Measurements from ENCODE around the gene AOPEP.
"Not testable (repeated sequence)": the region's sequence is repeated elsewhere in the genome, so short reads cannot be mapped to it uniquely, and the experiment has no call there.

Gene AOPEP

DNA sequence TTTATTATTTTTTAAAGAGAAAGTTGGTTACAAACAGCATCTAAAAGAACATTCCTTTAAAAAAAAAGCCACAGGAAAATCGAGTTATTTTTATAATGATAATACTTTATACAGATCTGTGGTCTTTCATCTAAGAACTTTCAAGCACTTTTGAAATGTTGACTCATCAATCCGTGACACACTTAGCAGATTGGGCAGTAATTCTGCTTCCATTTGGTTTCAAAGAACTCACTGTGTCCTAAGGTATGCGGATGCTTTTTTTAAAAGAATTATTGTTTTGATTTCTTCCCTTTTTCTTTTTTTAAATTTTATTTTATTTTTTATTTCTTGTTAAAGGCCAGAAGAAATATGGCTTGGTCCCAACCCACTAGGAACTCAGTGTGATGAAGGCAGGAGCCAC is 147.8 kb downstream of the AOPEP start:
- H3K4me2 ChIP-seq (ENCODE audit: low read length): no peak overlapping the region
- H3K27me3 ChIP-seq (ENCODE audit: control insufficient read depth, low read length): no peaks in the 10 kb centered on the region
- no peak overlapping the region for H3K4me3 ChIP-seq (ENCODE audit: low read length)
- H3K9me2 ChIP-seq (replicated peaks; ENCODE audit: control insufficient read depth, low read length): no peaks in the 10 kb centered on the region
- H3K36me3 ChIP-seq (ENCODE audit: control insufficient read depth, low read length): no peaks in the 10 kb centered on the region
- H4K20me1 ChIP-seq (ENCODE audit: control insufficient read depth, insufficient read depth, low read depth, low read length): no peaks in the 10 kb centered on the region
- no peaks in the 10 kb centered on the region for H3K79me2 ChIP-seq (ENCODE audit: control insufficient read depth, low read length)
- no peak for TF ChIP-seq EZH2phosphoT487 (IDR thresholded peaks at IDR 0.05; ENCODE audit: borderline replicate concordance, low read length)
- TF ChIP-seq, protein P1, sequence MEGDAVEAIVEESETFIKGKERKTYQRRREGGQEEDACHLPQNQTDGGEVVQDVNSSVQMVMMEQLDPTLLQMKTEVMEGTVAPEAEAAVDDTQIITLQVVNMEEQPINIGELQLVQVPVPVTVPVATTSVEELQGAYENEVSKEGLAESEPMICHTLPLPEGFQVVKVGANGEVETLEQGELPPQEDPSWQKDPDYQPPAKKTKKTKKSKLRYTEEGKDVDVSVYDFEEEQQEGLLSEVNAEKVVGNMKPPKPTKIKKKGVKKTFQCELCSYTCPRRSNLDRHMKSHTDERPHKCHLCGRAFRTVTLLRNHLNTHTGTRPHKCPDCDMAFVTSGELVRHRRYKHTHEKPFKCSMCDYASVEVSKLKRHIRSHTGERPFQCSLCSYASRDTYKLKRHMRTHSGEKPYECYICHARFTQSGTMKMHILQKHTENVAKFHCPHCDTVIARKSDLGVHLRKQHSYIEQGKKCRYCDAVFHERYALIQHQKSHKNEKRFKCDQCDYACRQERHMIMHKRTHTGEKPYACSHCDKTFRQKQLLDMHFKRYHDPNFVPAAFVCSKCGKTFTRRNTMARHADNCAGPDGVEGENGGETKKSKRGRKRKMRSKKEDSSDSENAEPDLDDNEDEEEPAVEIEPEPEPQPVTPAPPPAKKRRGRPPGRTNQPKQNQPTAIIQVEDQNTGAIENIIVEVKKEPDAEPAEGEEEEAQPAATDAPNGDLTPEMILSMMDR (IDR thresholded peaks at IDR 0.05; ENCODE audit: low read depth, low read length, poor library complexity, severe bottlenecking): no peak
- H3K27ac ChIP-seq (ENCODE audit: low read depth, low read length): no peak overlapping the region
- H3K4me1 ChIP-seq (ENCODE audit: control insufficient read depth, low read length): no peaks in the 10 kb centered on the region
- H3K9me3 ChIP-seq (ENCODE audit: control insufficient read depth, insufficient read depth, low read length): no peaks in the 10 kb centered on the region
- no peaks in the 10 kb centered on the region for H3F3A ChIP-seq (ENCODE audit: control insufficient read depth, insufficient read depth)

DNA sequence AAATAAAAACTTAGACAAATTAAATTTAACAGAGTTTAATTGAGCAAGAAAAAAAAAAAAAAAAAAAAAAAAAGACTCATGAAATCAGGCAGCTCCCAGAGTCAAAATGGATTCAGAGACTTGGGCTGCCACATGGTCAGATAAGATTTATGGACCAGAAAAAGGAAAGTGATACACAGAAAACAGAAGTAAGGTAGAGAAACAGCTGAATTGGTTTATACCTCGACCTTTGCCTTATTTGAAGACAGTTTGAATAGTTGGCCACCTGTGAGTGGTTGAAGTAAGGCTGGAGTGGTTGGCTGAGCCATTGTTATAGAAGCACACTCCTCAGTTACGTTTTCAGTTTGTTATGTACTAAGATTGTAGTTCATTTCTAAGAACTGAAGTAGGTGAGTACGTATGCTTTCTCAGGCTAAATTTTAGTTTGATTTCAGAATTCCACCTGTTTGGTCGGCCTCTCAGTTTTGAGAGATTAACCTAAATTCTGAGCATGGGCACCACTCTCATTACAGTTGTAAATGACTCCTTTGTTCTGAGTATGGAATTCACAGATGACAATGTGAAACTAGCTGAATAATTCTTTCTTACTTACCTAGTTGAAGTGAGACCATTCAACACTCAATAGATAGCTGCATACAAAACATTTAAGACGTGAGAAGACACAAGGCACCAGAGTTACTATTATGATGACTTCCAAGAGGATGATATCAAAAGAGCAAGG is 149.0 kb downstream of the AOPEP start:
- H3K4me2 ChIP-seq (ENCODE audit: low read length): no peak overlapping the region
- H3K4me1 ChIP-seq (ENCODE audit: control insufficient read depth, low read length): no peaks in the 10 kb centered on the region
- no peaks in the 10 kb centered on the region for H3K36me3 ChIP-seq (ENCODE audit: control insufficient read depth, low read length)
- H3K9me3 ChIP-seq (ENCODE audit: control insufficient read depth, insufficient read depth, low read length): no peaks in the 10 kb centered on the region
- no peaks in the 10 kb centered on the region for H3K79me2 ChIP-seq (ENCODE audit: control insufficient read depth, low read length)
- no peak overlapping the region for H3K4me3 ChIP-seq (ENCODE audit: low read length)
- H4K20me1 ChIP-seq (ENCODE audit: control insufficient read depth, insufficient read depth, low read depth, low read length): no peaks in the 10 kb centered on the region
- H3F3A ChIP-seq (ENCODE audit: control insufficient read depth, insufficient read depth): no peaks in the 10 kb centered on the region
- no peak for TF ChIP-seq EZH2phosphoT487 (IDR thresholded peaks at IDR 0.05; ENCODE audit: borderline replicate concordance, low read length)
- TF ChIP-seq, protein P1 (IDR thresholded peaks at IDR 0.05; ENCODE audit: low read depth, low read length, poor library complexity, severe bottlenecking): no peak
- no peak overlapping the region for H3K27ac ChIP-seq (ENCODE audit: low read depth, low read length)
- H3K27me3 ChIP-seq (ENCODE audit: control insufficient read depth, low read length): no peaks in the 10 kb centered on the region
- H3K9me2 ChIP-seq (replicated peaks; ENCODE audit: control insufficient read depth, low read length): no peaks in the 10 kb centered on the region

DNA sequence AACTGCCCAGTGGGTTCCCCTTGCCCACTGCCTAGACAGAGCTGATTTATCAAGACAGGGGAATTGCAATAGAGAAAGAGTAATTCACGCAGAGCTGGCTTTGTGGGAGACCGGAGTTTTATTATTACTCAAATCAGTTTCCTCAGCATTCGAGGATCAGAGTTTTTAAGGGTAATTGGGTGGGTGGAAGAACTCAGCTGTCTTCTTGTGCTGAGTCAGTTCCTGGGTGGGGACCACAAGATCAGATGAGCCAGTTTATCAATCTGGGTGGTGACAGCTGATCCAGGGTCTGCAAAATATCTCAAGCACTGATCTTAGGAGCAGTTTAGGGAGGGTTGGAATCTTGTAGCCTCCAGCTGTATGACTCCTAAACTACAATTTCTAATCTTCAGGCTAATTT is 152.3 kb downstream of the AOPEP start:
- H4K20me1 ChIP-seq (ENCODE audit: control insufficient read depth, insufficient read depth, low read depth, low read length); H3K9me2 ChIP-seq (replicated peaks; ENCODE audit: control insufficient read depth, low read length); H3K4me3 ChIP-seq (ENCODE audit: low read length); H3F3A ChIP-seq (ENCODE audit: control insufficient read depth, insufficient read depth); H3K79me2 ChIP-seq (ENCODE audit: control insufficient read depth, low read length); H3K27ac ChIP-seq (ENCODE audit: low read depth, low read length); H3K4me2 ChIP-seq (ENCODE audit: low read length); H3K9me3 ChIP-seq (ENCODE audit: control insufficient read depth, insufficient read depth, low read length); H3K36me3 ChIP-seq (ENCODE audit: control insufficient read depth, low read length); H3K27me3 ChIP-seq (ENCODE audit: control insufficient read depth, low read length): not testable (repeated sequence)
- peaks cover 16% of the 10 kb centered on the region for H3K4me1 ChIP-seq (ENCODE audit: control insufficient read depth, low read length)

DNA sequence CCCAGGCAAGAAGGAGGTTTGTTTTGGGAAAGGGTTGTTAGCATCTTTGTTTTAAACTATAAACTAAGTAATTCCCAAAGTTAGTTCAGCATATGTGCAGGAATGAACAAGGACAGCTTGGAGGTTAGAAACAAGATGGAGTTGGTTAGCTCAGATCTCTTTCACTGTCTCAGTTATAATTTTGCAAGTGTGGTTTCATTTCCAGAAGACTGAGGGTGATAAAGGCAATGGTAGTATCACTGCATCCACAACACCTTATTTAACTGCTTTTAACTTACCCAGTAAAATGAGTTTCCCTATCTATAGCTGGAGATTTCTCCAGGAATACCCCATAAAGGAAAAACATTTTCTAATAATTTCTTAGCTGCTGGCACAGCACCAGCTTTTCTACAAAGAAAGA is 152.7 kb downstream of the AOPEP start:
- TF ChIP-seq EZH2phosphoT487 (IDR thresholded peaks at IDR 0.05; ENCODE audit: borderline replicate concordance, low read length): no peak
- TF ChIP-seq, protein P1 (IDR thresholded peaks at IDR 0.05; ENCODE audit: low read depth, low read length, poor library complexity, severe bottlenecking): no peak
- no peaks in the 10 kb centered on the region for H3F3A ChIP-seq (ENCODE audit: control insufficient read depth, insufficient read depth)
- H3K4me3 ChIP-seq (ENCODE audit: low read length): no peak overlapping the region
- no peaks in the 10 kb centered on the region for H3K36me3 ChIP-seq (ENCODE audit: control insufficient read depth, low read length)
- H3K9me3 ChIP-seq (ENCODE audit: control insufficient read depth, insufficient read depth, low read length): no peaks in the 10 kb centered on the region
- no peaks in the 10 kb centered on the region for H3K27me3 ChIP-seq (ENCODE audit: control insufficient read depth, low read length)
- H3K4me1 ChIP-seq (ENCODE audit: control insufficient read depth, low read length): peaks cover 16% of the 10 kb centered on the region
- H4K20me1 ChIP-seq (ENCODE audit: control insufficient read depth, insufficient read depth, low read depth, low read length): no peaks in the 10 kb centered on the region
- no peaks in the 10 kb centered on the region for H3K9me2 ChIP-seq (replicated peaks; ENCODE audit: control insufficient read depth, low read length)
- H3K79me2 ChIP-seq (ENCODE audit: control insufficient read depth, low read length): no peaks in the 10 kb centered on the region
- H3K27ac ChIP-seq (ENCODE audit: low read depth, low read length): no peak overlapping the region
- no peak overlapping the region for H3K4me2 ChIP-seq (ENCODE audit: low read length)

Measured in DOHH2 (cell line).